RCC 7860 (cell line): ENCODE measurements around the gene FAM78B.

ENCODE experiments used
- DNase-seq: peaks from one replicate; pipeline ENCODE4 v3.0.0-alpha.2; 2015; ENCODE audit warnings: low spot score
- FAIRE-seq: peaks from 2 replicates; lab custom pipeline; 2012; peaks lifted over from hg19 to GRCh38; lab: Jason Lieb, UNC

Gene FAM78B

GRCh38 chr1:166166698-166167571, at the start of gene FAM78B:
Gene FAM78B, minus strand, starts transcription at chr1:166167001. Its CDS starts 753 bp downstream, at chr1:166166248.
- DNase-seq (peak; percentile 40), FAIRE-seq (no peak)

GRCh38 chr1:166202546-166202945, 35.7 kb upstream of the FAM78B start:
- DNase-seq = no peak
- FAIRE-seq = no peak

- FAIRE-seq = no peak
These were observed 33.9 kb upstream of the FAM78B start for GRCh38 chr1:166200743-166201142.

GRCh38 chr1:166197597-166197996, 30.8 kb upstream of the FAM78B start:
- peak; percentile 58 for DNase-seq
- FAIRE-seq = peak; percentile 68

More at GRCh38 chr1:166200743-166201142, 33.9 kb upstream of the FAM78B start:
- no peak for DNase-seq

- FAIRE-seq (peak; percentile 7), DNase-seq (peak; percentile 60)
These were observed 30.3 kb upstream of the FAM78B start for GRCh38 chr1:166197141-166197540.

- DNase-seq (no peak), FAIRE-seq (no peak)
These were observed 26.4 kb upstream of the FAM78B start for GRCh38 chr1:166193057-166193698.

GRCh38 chr1:166190400-166190799, 23.6 kb upstream of the FAM78B start:
- FAIRE-seq (no peak), DNase-seq (no peak)

GRCh38 chr1:166189126-166189525, 22.3 kb upstream of the FAM78B start:
- FAIRE-seq (no peak), DNase-seq (peak; percentile 7)

- FAIRE-seq = no peak
- DNase-seq = no peak
These were observed 18.7 kb upstream of the FAM78B start for GRCh38 chr1:166185526-166185925.

GRCh38 chr1:166184897-166185296, 18.1 kb upstream of the FAM78B start:
- DNase-seq (peak; percentile 70), FAIRE-seq (peak; percentile 82)

GRCh38 chr1:166184012-166184411, 17.2 kb upstream of the FAM78B start:
- FAIRE-seq = no peak

GRCh38 chr1:166182281-166182680, 15.5 kb upstream of the FAM78B start:
- FAIRE-seq (no peak), DNase-seq (no peak)

More at GRCh38 chr1:166184012-166184411, 17.2 kb upstream of the FAM78B start:
- DNase-seq = no peak

GRCh38 chr1:166176416-166176815, 9.6 kb upstream of the FAM78B start:
- DNase-seq = no peak
- FAIRE-seq = no peak

- FAIRE-seq = no peak
- no peak for DNase-seq
These were observed 8.2 kb upstream of the FAM78B start for GRCh38 chr1:166175032-166175431.

- DNase-seq (no peak), FAIRE-seq (no peak)
These were observed 7.3 kb upstream of the FAM78B start for GRCh38 chr1:166174108-166174507.

- DNase-seq (no peak), FAIRE-seq (no peak)
These were observed 5.3 kb upstream of the FAM78B start for GRCh38 chr1:166172106-166172505.

GRCh38 chr1:166170726-166171125, 3.9 kb upstream of the FAM78B start:
- FAIRE-seq (no peak), DNase-seq (no peak)

- FAIRE-seq (no peak), DNase-seq (no peak)
These were observed 3.3 kb upstream of the FAM78B start for GRCh38 chr1:166170075-166170474.

GRCh38 chr1:166169182-166169581, 2.4 kb upstream of the FAM78B start:
- DNase-seq (no peak), FAIRE-seq (no peak)

- no peak for DNase-seq
- no peak for FAIRE-seq
These were observed 748 bp upstream of the FAM78B start for GRCh38 chr1:166167572-166167925.

- FAIRE-seq = no peak
- DNase-seq = no peak
These were observed 488 bp downstream of the FAM78B start for GRCh38 chr1:166166329-166166697.

- FAIRE-seq (no peak), DNase-seq (no peak)
These were observed 1.0 kb downstream of the FAM78B start for GRCh38 chr1:166165661-166166328.
